ENCODE measurements around the gene EHMT2.

GRCh38 chr6:31831350-31832215, 65.9 kb downstream of the EHMT2 start:
- TF ChIP-seq POLR2A (IDR thresholded peaks at IDR 0.05; ENCODE audit: low read length) (peak; percentile 46), EP300 (IDR thresholded peaks at IDR 0.05) (no peak), MAZ (IDR thresholded peaks at IDR 0.05; ENCODE audit: borderline replicate concordance, low read depth, low read length) (no peak), KDM1A (IDR thresholded peaks at IDR 0.05; ENCODE audit: low read depth) (no peak), RNF2 (IDR thresholded peaks at IDR 0.05; ENCODE audit: borderline replicate concordance, low read depth) (no peak), MAX (IDR thresholded peaks at IDR 0.05) (no peak), MAFK (IDR thresholded peaks at IDR 0.05; ENCODE audit: partially characterized antibody) (no peak), CEBPB (IDR thresholded peaks at IDR 0.05) (no peak), JUNB (IDR thresholded peaks at IDR 0.05) (no peak)
- TF ChIP-seq, protein P1, sequence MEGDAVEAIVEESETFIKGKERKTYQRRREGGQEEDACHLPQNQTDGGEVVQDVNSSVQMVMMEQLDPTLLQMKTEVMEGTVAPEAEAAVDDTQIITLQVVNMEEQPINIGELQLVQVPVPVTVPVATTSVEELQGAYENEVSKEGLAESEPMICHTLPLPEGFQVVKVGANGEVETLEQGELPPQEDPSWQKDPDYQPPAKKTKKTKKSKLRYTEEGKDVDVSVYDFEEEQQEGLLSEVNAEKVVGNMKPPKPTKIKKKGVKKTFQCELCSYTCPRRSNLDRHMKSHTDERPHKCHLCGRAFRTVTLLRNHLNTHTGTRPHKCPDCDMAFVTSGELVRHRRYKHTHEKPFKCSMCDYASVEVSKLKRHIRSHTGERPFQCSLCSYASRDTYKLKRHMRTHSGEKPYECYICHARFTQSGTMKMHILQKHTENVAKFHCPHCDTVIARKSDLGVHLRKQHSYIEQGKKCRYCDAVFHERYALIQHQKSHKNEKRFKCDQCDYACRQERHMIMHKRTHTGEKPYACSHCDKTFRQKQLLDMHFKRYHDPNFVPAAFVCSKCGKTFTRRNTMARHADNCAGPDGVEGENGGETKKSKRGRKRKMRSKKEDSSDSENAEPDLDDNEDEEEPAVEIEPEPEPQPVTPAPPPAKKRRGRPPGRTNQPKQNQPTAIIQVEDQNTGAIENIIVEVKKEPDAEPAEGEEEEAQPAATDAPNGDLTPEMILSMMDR (IDR thresholded peaks at IDR 0.05): no peak
- TF ChIP-seq, protein P2, sequence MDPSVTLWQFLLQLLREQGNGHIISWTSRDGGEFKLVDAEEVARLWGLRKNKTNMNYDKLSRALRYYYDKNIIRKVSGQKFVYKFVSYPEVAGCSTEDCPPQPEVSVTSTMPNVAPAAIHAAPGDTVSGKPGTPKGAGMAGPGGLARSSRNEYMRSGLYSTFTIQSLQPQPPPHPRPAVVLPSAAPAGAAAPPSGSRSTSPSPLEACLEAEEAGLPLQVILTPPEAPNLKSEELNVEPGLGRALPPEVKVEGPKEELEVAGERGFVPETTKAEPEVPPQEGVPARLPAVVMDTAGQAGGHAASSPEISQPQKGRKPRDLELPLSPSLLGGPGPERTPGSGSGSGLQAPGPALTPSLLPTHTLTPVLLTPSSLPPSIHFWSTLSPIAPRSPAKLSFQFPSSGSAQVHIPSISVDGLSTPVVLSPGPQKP (IDR thresholded peaks at IDR 0.05; ENCODE audit: low read depth, low read length): no peak

All from A549 (cell line).